Anterior cingulate cortex (tissue), 58 donors: Measurements from ENCODE around the gene PRKN.

Source experiments
- DNase-seq, 58 donors: peaks; one replicate each; lab custom pipeline; 2025; lab: John Stamatoyannopoulos, UW

PRKN gene

DNA sequence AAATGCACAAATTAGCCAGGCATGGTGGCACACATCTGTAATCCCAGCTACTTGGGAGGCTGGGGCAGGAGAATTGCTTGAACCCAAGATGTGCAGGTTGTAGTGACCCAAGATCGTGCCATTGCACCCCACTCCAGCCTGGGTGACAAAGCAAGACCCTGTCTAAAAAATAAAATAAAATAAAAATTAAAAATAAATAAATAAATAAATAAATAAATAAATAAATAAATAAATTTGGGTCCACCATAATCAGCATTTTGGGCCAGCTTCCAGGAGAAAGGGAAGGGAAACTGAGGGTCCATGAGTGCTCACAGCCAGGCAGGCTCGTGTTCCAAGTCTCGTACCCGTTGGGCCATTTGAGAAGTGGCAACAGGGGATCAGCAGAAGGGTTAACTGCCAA, 1322.1 kb downstream of the PRKN start:
- DNase-seq: no peak

DNA sequence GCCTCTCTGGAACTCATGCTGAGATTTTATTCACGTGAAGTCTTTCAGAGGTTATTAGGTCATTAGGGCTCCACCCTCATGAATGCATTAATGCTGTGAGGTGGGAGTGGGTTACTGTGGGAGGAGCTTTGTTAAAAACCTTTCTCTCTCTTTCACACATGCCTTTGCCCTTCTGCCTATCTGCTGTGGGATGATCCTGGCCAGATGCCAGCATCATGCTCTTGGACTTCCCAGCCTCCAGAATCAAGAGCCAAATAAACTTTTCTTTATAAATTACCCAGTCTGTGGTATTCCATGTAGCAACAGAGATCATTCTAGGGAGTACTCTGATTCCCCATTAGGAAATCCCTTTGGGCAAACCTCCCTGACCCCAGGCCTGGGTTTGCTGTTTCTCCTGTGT, 1323.8 kb downstream of the PRKN start:
- no peak for DNase-seq

- DNase-seq: no peak
Observed at GRCh38 chr6:161401587-161402309, 1325.8 kb downstream of the PRKN start.

DNA sequence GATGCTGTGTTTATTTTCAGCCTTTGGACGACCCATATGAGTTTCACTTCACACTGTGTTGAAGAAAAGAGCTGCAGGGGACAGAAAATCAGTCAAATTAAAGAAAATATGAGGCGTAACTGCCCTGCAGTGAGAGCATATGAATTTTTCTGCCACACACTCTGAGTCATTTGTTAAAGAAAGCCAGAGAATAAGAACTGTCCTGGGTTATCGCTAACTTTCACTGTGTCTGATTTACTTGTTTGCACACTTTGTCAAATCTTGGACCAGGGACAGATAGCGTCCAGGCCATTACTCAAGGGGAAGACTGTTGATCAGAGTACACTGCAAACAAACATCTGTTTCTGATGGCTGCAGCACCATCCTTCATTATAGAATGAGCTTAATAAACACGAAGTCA, 1326.9 kb downstream of the PRKN start:
- DNase-seq: no peak

GRCh38 chr6:161396539-161396938, 1331.0 kb downstream of the PRKN start:
- DNase-seq: no peak

DNA sequence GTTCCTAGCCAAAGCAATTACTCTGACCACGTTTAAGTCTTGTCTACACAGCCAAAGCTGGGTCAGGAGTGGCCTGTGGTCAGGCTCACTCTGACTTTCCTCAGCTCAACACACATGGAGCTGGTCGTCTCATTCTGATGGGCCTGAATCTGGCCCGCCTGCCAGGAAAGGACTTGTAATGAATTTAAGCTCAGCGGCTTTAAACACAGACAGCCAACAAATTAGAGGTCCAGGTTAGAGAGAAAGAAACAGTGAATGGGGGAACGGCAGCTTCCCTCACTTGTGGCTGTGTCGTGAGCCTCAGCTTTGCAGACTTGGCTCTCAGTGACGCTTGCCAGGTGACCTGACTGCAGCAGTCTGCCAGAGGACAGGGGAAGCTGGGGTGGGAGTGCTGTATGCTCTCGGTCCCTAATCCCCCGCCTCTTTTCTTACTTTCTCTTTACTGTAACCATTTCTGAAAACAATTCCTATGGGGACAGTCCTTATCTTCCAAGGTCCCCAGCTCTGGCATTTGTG, 1331.8 kb downstream of the PRKN start:
- DNase-seq: peak in 1 of 58 donors; percentile 18

DNA sequence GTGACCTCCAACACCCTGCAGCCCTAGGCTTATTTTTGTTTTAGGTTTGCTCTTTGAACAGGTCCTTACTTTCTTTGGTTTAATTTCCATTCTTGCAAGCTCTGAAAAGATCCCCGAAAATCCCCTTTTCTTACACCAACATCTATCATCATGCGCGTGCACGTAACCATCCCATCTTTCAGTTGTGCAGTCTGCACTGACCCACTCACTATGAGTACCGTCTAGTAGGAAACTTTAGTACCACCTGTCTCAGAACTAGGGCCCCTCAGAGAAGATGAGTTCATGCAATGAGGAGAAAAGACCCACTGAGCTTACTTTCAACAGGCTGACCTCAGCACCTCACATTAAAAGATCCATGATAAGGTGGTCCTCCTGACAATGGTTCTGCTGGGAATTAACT, 1333.1 kb downstream of the PRKN start:
- DNase-seq: no peak

DNA sequence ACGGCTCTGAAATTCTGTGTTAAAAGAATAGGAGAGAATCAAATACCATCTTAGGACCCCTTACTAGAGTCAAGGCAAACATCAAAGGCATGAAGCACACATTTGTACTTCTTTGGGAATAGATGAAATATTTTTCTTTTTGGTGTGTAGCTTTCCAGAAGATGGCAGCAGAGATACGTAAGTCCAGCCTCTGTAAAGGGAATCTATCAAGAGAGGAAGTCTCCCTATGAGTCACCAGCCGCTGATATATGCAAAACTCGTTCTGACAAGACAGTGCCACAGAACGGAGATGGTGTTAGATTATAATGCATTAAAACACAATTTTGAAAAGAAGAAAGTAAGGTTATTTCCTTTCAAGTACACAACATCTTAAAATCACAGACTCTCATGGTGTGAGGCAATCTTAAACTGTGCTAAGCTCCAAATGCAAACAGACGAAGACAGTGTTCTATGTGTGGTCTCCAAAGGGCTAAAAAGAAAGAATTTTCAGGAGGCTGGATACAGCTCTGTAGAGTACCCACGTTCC, 1333.7 kb downstream of the PRKN start:
- DNase-seq: peak in 30 of 58 donors; percentile 4 to 85 (median 38)

DNA sequence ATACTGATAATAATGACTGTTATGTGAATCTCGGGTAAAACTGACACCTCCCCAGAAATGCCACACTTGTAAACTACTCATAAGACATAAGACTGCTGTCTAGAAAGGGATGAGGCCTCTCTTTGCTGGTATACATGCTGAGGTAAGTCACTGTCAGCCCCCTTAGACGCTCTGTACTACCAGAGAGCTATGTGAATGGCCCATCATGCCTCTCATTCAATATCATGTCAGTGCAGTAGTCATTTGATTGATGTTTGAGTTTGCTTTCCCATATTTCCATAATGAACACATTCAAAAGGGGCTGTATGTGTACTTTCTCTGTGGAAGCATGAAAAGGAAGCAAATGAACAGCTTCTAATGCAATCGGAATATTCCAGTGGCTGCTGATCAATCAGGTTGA, 1334.3 kb downstream of the PRKN start:
- DNase-seq: no peak

GRCh38 chr6:161389756-161390155, 1337.8 kb downstream of the PRKN start:
- no peak for DNase-seq

GRCh38 chr6:161383951-161384350, 1343.6 kb downstream of the PRKN start:
- no peak for DNase-seq

DNA sequence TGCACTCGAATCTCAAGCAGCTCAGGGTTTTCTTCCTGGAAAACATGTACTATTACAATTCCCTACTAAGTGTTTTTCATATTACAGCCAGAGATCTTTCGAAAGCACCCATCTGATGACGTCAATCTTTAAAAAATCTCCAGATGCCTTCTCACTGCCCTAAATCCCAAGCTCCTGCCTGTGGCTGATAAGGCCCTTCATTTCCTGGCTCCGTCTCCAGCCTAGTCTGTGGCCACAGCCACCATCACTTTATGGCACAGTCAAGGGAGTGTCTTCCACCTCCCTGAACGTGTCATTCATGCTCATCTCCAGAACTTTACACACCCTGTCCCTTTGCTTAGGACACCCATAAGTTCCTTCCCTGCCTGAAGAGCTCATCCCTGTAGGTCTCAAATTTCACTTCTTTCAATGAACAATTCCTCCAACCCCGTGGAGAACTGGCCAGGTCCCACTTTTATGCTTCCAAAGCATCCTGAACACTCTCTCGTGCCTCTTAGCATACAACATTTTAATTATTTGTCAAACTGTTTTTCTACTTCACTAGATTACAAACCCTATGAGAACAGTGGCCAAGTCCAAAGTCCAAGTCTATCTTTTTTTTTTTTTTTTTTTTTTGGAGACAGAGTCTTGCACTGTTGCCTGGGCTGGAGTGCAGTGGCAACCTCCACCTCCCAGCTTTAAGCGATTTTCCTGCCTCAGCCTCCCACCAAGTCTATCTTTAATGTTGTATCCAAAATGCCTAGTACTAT, 1347.6 kb downstream of the PRKN start:
- no peak for DNase-seq

DNA sequence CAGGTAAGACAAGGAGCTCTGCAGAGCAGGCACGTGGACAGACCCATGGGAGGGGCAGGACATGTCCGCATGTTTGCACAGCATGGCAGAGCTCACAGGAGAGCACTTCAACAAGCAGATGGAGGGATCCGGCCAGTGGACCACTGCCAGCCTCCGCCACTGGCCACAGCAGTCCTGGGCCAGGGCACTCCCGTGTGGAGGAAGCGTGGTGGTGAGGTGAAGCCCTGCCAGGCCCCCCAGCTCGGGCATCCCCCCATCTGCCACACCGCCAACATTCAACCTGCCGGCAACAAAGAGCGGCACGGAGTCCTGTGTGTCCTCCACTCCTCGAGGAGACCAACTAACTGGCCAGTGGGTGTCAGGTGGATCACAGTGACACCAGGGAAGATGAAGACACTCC, 1349.5 kb downstream of the PRKN start:
- no peak for DNase-seq

- DNase-seq: no peak
Observed at GRCh38 chr6:161377116-161377515, 1350.5 kb downstream of the PRKN start.

GRCh38 chr6:161376367-161376766, 1351.2 kb downstream of the PRKN start:
- DNase-seq: no peak

- peak in 52 of 58 donors; percentile 10 to 78 (median 56) for DNase-seq
Observed at GRCh38 chr6:161374971-161375873, 1352.3 kb downstream of the PRKN start.

- peak in 51 of 58 donors; percentile 15 to 88 (median 48) for DNase-seq
Observed at GRCh38 chr6:161373905-161374451, 1353.6 kb downstream of the PRKN start.

DNA sequence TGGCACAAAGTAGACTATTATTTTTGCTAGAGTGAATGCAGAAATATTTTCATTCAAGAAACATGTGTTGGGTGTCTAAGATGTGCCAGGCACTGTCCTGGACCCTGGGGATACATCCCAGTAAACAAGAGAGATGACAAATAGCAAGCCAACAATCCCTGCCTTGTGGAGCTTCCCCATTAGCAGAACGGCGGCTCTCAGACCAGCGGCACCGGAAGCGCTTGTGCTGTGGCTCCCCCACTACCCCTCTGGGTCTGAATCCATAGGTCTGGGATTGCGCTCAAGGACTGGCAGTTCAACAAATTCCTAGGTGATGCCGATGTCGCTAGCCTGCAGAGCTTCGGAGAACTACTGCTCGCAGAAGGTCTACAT, 1355.2 kb downstream of the PRKN start:
- DNase-seq: peak in 3 of 58 donors; percentile 10 to 17 (median 11)

DNA sequence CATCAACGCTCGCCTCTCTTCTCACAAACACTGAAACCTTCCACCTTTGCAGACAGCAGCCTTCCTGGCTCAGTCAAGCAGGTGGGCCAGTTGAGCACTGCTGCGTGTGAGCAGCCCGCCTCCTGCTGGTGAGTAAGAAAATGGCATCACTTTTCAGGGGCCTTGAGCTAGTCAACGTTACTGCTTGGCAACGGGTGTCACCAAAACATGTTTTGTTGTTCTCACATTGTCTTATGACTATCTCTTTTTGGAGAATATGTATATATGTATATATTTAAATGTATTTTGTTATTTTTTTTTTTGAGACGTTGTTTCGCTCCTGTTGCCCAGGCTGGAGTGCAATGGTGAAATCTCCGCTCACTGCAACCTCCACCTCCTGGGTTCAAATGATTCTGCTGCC, 1356.7 kb downstream of the PRKN start:
- DNase-seq: peak in 46 of 58 donors; percentile 10 to 70 (median 38)

GRCh38 chr6:161369339-161369738, 1358.2 kb downstream of the PRKN start:
- DNase-seq: no peak
